CD4-positive, CD25-positive, alpha-beta regulatory T cell (primary cell): ENCODE measurements around the gene MTMR3. TPM values are rescaled to one million over a fixed set of nuclear protein-coding genes. Genes with fewer than 3 reads are reported as not detected.

Experiments used
- ATAC-seq, 2 donors: fragments of 150-1000 bp; cut with Tn5 transposase; one replicate each; pipeline ENCODE4 v1.10.0; 2021; ENCODE audit warnings: low read depth in 2 of 2, moderate number of reproducible peaks in 2 of 2, moderate library complexity in 1 of 2
- DNase-seq, 3 donors: peaks; one replicate each; pipeline versions ENCODE4 v3.0.0 to v3.0.0-alpha.2; 2012 to 2022; ENCODE audit warnings: mixed read lengths in 1 of 3
- H3K27ac ChIP-seq: one replicate; pipeline ENCODE4 v1.7.0; 2013; ENCODE audit warnings: mild to moderate bottlenecking, low read length; ENCODE audit not compliant: insufficient read depth, poor library complexity, severe bottlenecking
- H3K27me3 ChIP-seq: one replicate; pipeline ENCODE4 v1.7.0; 2013; ENCODE audit warnings: low read length; ENCODE audit not compliant: control insufficient read depth, insufficient read depth
- H3K36me3 ChIP-seq: one replicate; pipeline ENCODE4 v1.7.0; 2013; ENCODE audit warnings: mild to moderate bottlenecking, low read length, moderate library complexity; ENCODE audit not compliant: control insufficient read depth, insufficient read depth
- H3K4me1 ChIP-seq: 2 replicates; pipeline ENCODE4 v1.7.0; 2013; ENCODE audit warnings: mild to moderate bottlenecking, low read length; ENCODE audit not compliant: insufficient read depth, control insufficient read depth, poor library complexity, severe bottlenecking
- H3K4me3 ChIP-seq: one replicate; pipeline ENCODE4 v1.7.0; 2013; ENCODE audit warnings: low read depth, mild to moderate bottlenecking, low read length, moderate library complexity
- H3K9me3 ChIP-seq, 2 experiments: 1 replicate in 1 of 2; 2 replicates in 1 of 2; pipeline ENCODE4 v1.7.0; 2013; ENCODE audit warnings: low read length in 2 of 2, mild to moderate bottlenecking in 1 of 2, moderate library complexity in 1 of 2; ENCODE audit not compliant: control insufficient read depth in 2 of 2
- H3K27ac Mint-ChIP-seq, 3 donors: one replicate each; pipeline ENCODE4 v1.8.0; 2020 to 2022; ENCODE audit warnings: mild to moderate bottlenecking in 3 of 3, mixed read lengths in 3 of 3, moderate library complexity in 2 of 3
- H3K27me3 Mint-ChIP-seq: one replicate; pipeline ENCODE4 v1.8.0; 2022; ENCODE audit warnings: mild to moderate bottlenecking, mixed read lengths
- H3K36me3 Mint-ChIP-seq: one replicate; pipeline ENCODE4 v1.8.0; 2020; ENCODE audit warnings: mixed read lengths
- H3K4me1 Mint-ChIP-seq, 4 donors: one replicate each; pipeline ENCODE4 v1.8.0; 2020 to 2022; ENCODE audit warnings: mixed read lengths in 4 of 4, mild to moderate bottlenecking in 1 of 4
- H3K4me3 Mint-ChIP-seq, 4 donors: one replicate each; pipeline ENCODE4 v1.8.0; 2020 to 2022; ENCODE audit warnings: mild to moderate bottlenecking in 4 of 4, mixed read lengths in 4 of 4, moderate library complexity in 3 of 4
- H3K9me3 Mint-ChIP-seq, 7 donors: one replicate each; pipeline ENCODE4 v1.8.0; 2020 to 2022; ENCODE audit warnings: mixed read lengths in 7 of 7, mild to moderate bottlenecking in 3 of 7, moderate library complexity in 2 of 7
- polyA plus RNA-seq, 4 donors: library from polyadenylated mRNA; unstranded; fragments of 300-500 nt; fragmentation: Illumina TruSeq; gene quantifications; one replicate each; pipeline ENCODE4 v1.2.3, GENCODE V29; 2021
- total RNA-seq: library from RNA; stranded (reverse); gene quantifications from one replicate; pipeline ENCODE4 v1.2.3, GENCODE V29; 2022

Gene MTMR3
- total and polyA plus RNA-seq, 5 donors from 2014 or later, result 14.3 to 64.4 (median 19.1) TPM

- H3K4me1 ChIP-seq, result peaks cover 6% of the 10 kb centered on the region
- H3K4me3 ChIP-seq, result no peak overlapping the region
- Mint-ChIP-seq H3K9me3 (peaks cover 0 to 7% (median 0%) of the 10 kb centered on the region in 7 donors), H3K27me3 (no peaks in the 10 kb centered on the region), H3K4me3 (no peak overlapping the region), H3K36me3 (peaks cover 12% of the 10 kb centered on the region), H3K4me1 (peaks cover 35 to 58% (median 50%) of the 10 kb centered on the region in 4 donors), H3K27ac (no peak overlapping the region)
- DNase-seq (no peak), ATAC-seq (no peak)
- H3K27ac ChIP-seq, result no peak overlapping the region
- H3K27me3 ChIP-seq, result no peaks in the 10 kb centered on the region
- H3K36me3 ChIP-seq, result no peaks in the 10 kb centered on the region
- H3K9me3 ChIP-seq, result no peaks in the 10 kb centered on the region
Observed at GRCh38 chr22:29944339-29944738, 61.4 kb downstream of the MTMR3 start.

DNA sequence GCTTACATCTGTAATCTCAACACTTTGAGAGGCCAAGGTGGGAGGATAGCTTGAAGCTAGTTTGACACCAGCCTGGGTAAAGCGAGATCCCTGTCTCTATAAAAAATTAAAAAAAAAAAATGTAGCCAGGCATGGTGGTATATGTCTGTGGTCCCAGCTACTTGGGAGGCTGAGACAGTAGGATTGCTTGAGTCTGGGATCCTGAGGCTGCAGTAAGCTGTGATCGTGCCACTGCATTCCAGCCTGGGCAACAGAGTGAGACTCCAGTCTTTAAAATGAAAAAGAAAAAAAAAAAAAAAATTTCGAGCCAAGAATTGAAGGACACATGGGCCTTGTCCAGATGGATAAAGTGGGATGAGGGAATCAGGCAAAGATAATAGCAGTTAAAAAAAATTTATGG, 62.5 kb downstream of the MTMR3 start:
- H3K36me3 Mint-ChIP-seq, result peaks cover 4% of the 10 kb centered on the region
- H3K9me3 Mint-ChIP-seq, result peaks cover 0 to 5% (median 0%) of the 10 kb centered on the region in 7 donors
- H3K4me3 Mint-ChIP-seq, result no peak overlapping the region
- Histone ChIP-seq H3K27me3 (no peaks in the 10 kb centered on the region), H3K9me3 (no peaks in the 10 kb centered on the region), H3K36me3 (no peaks in the 10 kb centered on the region), H3K27ac (no peak overlapping the region), H3K4me1 (peaks cover 6% of the 10 kb centered on the region), H3K4me3 (no peak overlapping the region)
- ATAC-seq (no peak), DNase-seq (no peak)
- no peaks in the 10 kb centered on the region for H3K27me3 Mint-ChIP-seq
- H3K27ac Mint-ChIP-seq, result no peak overlapping the region
- H3K4me1 Mint-ChIP-seq, result peaks cover 40 to 58% (median 46%) of the 10 kb centered on the region in 4 donors

GRCh38 chr22:29946220-29946619, 63.2 kb downstream of the MTMR3 start:
- peak overlapping the region in 1 of 4 donors; percentile 26 for H3K4me3 Mint-ChIP-seq

GRCh38 chr22:29947410-29948384, 64.7 kb downstream of the MTMR3 start:
- peaks cover 6% of the 10 kb centered on the region for H3K4me1 ChIP-seq
- no peak overlapping the region for H3K27ac ChIP-seq
- Mint-ChIP-seq H3K36me3 (no peaks in the 10 kb centered on the region), H3K27me3 (no peaks in the 10 kb centered on the region), H3K9me3 (no peaks in the 10 kb centered on the region), H3K4me3 (peak overlapping the region in 1 of 4 donors; percentile 61), H3K4me1 (peaks cover 45 to 75% (median 54%) of the 10 kb centered on the region in 4 donors), H3K27ac (peak overlapping the region in 2 of 3 donors; percentile 36 to 73)
- H3K9me3 ChIP-seq, result no peaks in the 10 kb centered on the region
- no peaks in the 10 kb centered on the region for H3K27me3 ChIP-seq
- ATAC-seq, result no peak
- H3K36me3 ChIP-seq, result no peaks in the 10 kb centered on the region
- no peak for DNase-seq
- no peak overlapping the region for H3K4me3 ChIP-seq

More at GRCh38 chr22:29946220-29946619, 63.2 kb downstream of the MTMR3 start:
- peaks cover 42 to 65% (median 46%) of the 10 kb centered on the region in 4 donors for H3K4me1 Mint-ChIP-seq
- no peaks in the 10 kb centered on the region for H3K27me3 ChIP-seq
- no peaks in the 10 kb centered on the region for H3K27me3 Mint-ChIP-seq
- H3K4me1 ChIP-seq, result peaks cover 6% of the 10 kb centered on the region
- peaks cover 0 to 5% (median 0%) of the 10 kb centered on the region in 7 donors for H3K9me3 Mint-ChIP-seq
- ATAC-seq, result no peak
- peak overlapping the region in 1 of 3 donors; percentile 21 for H3K27ac Mint-ChIP-seq
- H3K27ac ChIP-seq, result no peak overlapping the region
- H3K36me3 ChIP-seq, result no peaks in the 10 kb centered on the region
- H3K9me3 ChIP-seq, result no peaks in the 10 kb centered on the region
- H3K36me3 Mint-ChIP-seq, result peaks cover 4% of the 10 kb centered on the region
- DNase-seq, result no peak
- H3K4me3 ChIP-seq, result no peak overlapping the region

DNA sequence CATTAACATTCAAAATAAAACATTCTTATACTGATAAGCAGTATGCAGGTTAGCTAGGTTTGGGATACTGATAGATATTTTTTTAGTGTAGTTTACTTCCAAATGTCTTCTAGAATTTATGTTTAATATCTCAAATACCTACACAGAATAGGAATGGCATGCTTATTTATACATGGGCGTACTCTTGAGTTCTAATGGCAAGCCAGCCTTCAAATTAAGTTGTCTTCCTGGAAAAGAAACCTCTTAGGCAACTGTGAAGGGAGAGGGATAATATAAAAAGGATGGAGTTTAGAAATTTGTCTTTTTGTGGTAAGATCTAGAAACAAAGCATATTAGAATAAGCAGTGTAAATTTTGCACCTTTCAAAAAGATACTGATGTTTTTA, 65.4 kb downstream of the MTMR3 start:
- DNase-seq (no peak), ATAC-seq (no peak)
- H3K27me3 ChIP-seq, result no peaks in the 10 kb centered on the region
- H3K4me1 ChIP-seq, result peaks cover 6% of the 10 kb centered on the region
- H3K9me3 Mint-ChIP-seq, result no peaks in the 10 kb centered on the region
- H3K4me1 Mint-ChIP-seq, result peaks cover 48 to 76% (median 56%) of the 10 kb centered on the region in 4 donors
- no peak overlapping the region for H3K4me3 ChIP-seq
- H3K36me3 ChIP-seq, result no peaks in the 10 kb centered on the region
- no peaks in the 10 kb centered on the region for H3K36me3 Mint-ChIP-seq
- no peak overlapping the region for H3K27ac ChIP-seq
- no peaks in the 10 kb centered on the region for H3K27me3 Mint-ChIP-seq
- H3K27ac Mint-ChIP-seq, result no peak overlapping the region
- H3K9me3 ChIP-seq, result no peaks in the 10 kb centered on the region
- H3K4me3 Mint-ChIP-seq, result no peak overlapping the region

DNA sequence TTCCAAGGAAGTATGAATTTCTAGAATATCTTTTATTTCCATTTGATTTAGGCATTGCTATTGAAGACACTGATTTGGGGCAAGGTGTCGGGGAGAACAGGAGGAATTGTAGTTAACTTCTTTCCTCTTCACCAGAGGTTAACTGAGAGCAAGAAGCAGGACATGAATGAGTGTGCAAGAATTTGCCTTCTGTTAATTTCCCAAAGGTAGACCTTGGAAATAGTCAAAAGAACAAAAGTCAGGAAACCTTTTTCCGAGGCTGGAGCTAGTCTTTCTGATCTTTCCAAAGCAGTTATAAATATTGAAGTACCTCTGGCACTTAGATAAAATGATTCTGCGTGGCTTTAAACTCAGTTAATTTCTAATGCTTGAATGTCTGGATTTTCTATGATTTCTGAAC, 66.9 kb downstream of the MTMR3 start:
- no peak overlapping the region for H3K27ac Mint-ChIP-seq
- H3K27me3 Mint-ChIP-seq, result no peaks in the 10 kb centered on the region
- H3K27me3 ChIP-seq, result no peaks in the 10 kb centered on the region
- H3K36me3 Mint-ChIP-seq, result no peaks in the 10 kb centered on the region
- H3K4me3 ChIP-seq, result no peak overlapping the region
- H3K9me3 Mint-ChIP-seq, result no peaks in the 10 kb centered on the region
- ATAC-seq (no peak), DNase-seq (no peak)
- H3K4me1 Mint-ChIP-seq, result peaks cover 46 to 67% (median 48%) of the 10 kb centered on the region in 4 donors
- H3K36me3 ChIP-seq, result no peaks in the 10 kb centered on the region
- no peak overlapping the region for H3K4me3 Mint-ChIP-seq
- H3K9me3 ChIP-seq, result no peaks in the 10 kb centered on the region
- H3K27ac ChIP-seq, result no peak overlapping the region
- no peaks in the 10 kb centered on the region for H3K4me1 ChIP-seq

DNA sequence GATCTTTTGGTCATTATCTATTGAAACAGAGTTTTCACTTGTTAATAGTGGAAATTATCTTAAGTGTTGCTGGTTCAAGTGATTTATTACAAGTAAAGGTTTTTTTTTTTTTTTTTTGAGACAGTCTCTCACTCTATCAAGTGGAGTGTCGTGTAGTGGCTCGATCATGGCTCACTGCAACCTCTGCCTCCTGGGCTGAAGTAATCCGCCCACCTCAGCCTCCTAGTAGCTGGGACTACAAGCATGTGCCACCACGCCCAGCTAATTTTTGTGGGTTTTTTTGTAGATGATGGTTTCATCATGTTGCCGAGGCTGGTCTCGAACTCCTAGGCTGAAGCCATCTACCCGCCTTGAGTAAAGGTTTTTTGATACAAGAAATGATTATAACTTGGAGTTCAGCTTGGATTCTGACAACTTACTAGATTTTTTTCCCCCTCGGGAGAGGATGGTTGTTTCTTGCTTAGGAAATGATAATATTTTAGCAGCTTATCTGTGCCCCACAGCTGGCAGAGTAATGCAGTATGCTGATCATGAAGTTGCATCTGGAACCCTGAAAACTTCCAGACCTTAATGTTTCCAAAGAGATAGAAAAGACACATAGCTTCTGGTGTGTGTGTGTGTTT, 68.9 kb downstream of the MTMR3 start:
- Mint-ChIP-seq H3K4me1 (peaks cover 35 to 59% (median 45%) of the 10 kb centered on the region in 4 donors), H3K27ac (no peak overlapping the region), H3K9me3 (no peaks in the 10 kb centered on the region), H3K4me3 (no peak overlapping the region), H3K36me3 (peaks cover 7% of the 10 kb centered on the region), H3K27me3 (no peaks in the 10 kb centered on the region)
- Histone ChIP-seq H3K27me3 (no peaks in the 10 kb centered on the region), H3K9me3 (no peaks in the 10 kb centered on the region), H3K36me3 (no peaks in the 10 kb centered on the region), H3K4me1 (no peaks in the 10 kb centered on the region), H3K4me3 (no peak overlapping the region), H3K27ac (no peak overlapping the region)
- ATAC-seq (no peak), DNase-seq (no peak)
